ENCODE data around the gene AIFM3. TPM values are rescaled to one million over a fixed set of nuclear protein-coding genes. Genes with fewer than 3 reads are reported as not detected.

AIFM3 gene
- total and polyA plus RNA-seq, 2 donors (not counting 1 experiment from before 2014, with no cell fraction given), result 3.0 to 6.0 TPM

DNA sequence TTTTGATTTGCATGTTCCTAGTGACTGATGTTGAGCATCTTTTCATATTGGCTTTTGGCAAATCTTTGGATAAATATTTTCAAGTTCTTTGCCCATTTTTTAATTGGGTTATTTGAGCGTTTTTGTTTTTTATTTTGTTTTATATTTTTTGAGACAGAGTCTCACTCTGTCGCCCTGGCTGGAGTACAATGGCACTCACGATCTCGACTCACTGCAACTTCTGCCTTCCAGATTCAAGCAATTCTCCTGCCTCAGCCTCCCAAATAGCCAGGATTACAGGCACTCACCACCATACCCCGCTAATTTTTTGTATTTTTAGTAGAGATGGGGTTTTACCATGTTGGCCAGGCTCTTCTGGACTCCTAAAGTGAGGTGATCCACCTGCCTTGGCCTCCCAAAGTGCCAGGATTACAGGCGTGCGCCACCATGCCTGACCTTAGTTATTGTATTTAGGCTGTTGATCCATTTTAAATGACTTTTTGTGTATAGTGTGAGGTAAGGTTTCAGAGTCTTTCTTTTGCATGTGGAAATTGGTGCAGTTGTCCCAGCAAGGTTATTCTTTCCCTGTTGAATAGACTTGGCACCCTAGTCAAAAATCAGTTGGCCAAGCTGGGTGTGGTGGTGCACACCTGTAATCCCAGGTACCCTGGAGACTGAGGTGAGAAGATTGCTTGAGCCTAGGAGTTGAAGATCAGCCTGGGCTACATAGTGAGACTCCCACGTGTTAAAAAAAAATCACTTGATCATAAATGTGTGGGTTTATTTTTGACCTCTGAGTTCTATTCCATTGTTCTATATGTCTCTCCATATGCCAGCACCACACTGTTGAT, 23.7 kb upstream of the AIFM3 start:
- H3K79me2 ChIP-seq (ENCODE audit: control insufficient read depth, insufficient read depth, low read length), result peaks cover 98% of the 10 kb centered on the region
- H3K9me3 Mint-ChIP-seq (ENCODE audit: insufficient read depth), result no peaks in the 10 kb centered on the region
- no peak overlapping the region for H3K27ac Mint-ChIP-seq
- H3K9me3 ChIP-seq (ENCODE audit: control extremely low read depth in 1 of 3, control insufficient read depth in 2 of 3, insufficient read depth in 1 of 3, low read length in 2 of 3), result no peaks in the 10 kb centered on the region
- DNase-seq, result no peak
- CTCF ChIA-PET, result interaction anchor here (0.8 kb wide), 1 partner anchor 16 kb away, joined by 4 read pairs; no protein-coding TSS in a partner anchor
- POLR2A ChIA-PET, result no interaction called here
- no peak overlapping the region for H3K4me3 Mint-ChIP-seq
- TF ChIP-seq EZH2 (IDR thresholded peaks at IDR 0.05; ENCODE audit: borderline replicate concordance, insufficient read depth, low read depth, low read length, poor library complexity, severe bottlenecking) (no peak), CTCF (IDR thresholded peaks at IDR 0.05) (no peak)
- peaks cover 10 to 12% of the 10 kb centered on the region in 2 donors for H3K4me1 ChIP-seq (ENCODE audit: control insufficient read depth in 2 of 2, insufficient read depth in 2 of 2, low read length in 2 of 2)
- no peak overlapping the region for H3K27ac ChIP-seq (ENCODE audit: low read length in 2 of 2)
- no peak for ATAC-seq (ENCODE audit: low read depth)
- intact Hi-C loops (cut with micrococcal nuclease), result no loop called here
- H2AFZ ChIP-seq (ENCODE audit: insufficient read depth, low read depth, low read length, poor library complexity, severe bottlenecking), result no peak overlapping the region
- H3K4me3 ChIP-seq (ENCODE audit: control extremely low read depth in 1 of 5, extremely low read depth in 1 of 5, insufficient read depth in 1 of 5, low read depth in 2 of 5, low read length in 4 of 5), result no peak overlapping the region
- WGBS (ENCODE audit: insufficient coverage), result 100% methylated on average over 2 of the region's 8 CpGs
- H3K4me1 Mint-ChIP-seq, result peaks cover 63% of the 10 kb centered on the region
- peaks cover 93% of the 10 kb centered on the region for H4K20me1 ChIP-seq (ENCODE audit: control insufficient read depth, insufficient read depth, low read length, poor library complexity, severe bottlenecking)
- no peak overlapping the region for H3K4me2 ChIP-seq (replicated peaks; ENCODE audit: low read depth, low read length, poor library complexity, severe bottlenecking)
- H3K9ac ChIP-seq (ENCODE audit: low read length), result no peak overlapping the region
- H3K27me3 ChIP-seq (replicated peaks in 1 of 4; ENCODE audit: control extremely low read depth in 1 of 4, control insufficient read depth in 3 of 4, insufficient read depth in 4 of 4, low read length in 3 of 4), result no peaks in the 10 kb centered on the region
- H3K36me3 ChIP-seq (replicated peaks in 1 of 2; ENCODE audit: control extremely low read depth in 1 of 2, control insufficient read depth in 1 of 2, extremely low read depth in 1 of 2, insufficient read depth in 2 of 2, low read length in 1 of 2), result peaks cover 0 to 8% of the 10 kb centered on the region in 2 experiments
- no peaks in the 10 kb centered on the region for H3K27me3 Mint-ChIP-seq

DNA sequence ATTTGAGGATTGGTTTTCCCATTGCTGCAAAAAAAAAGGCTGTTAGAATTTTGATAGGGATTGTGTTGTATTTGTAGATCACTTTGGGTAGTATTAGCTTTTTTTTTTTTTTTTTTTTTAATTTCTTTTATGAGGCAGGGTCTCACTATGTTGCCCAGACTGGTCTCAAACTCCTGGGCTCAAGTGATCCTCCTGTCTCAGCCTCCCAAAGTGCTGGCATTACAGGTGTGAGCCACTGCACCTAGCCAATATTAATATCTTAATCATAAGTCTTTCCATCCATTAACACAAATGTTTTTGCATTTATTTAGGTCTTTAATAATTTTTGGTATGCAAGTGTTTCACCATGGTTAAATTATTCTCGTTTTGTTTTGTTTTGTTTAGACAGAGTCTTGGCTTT, 23.0 kb upstream of the AIFM3 start:
- CTCF ChIA-PET, result interaction anchor here (0.8 to 1.1 kb wide), 2 partner anchors 13 to 16 kb away, joined by 4 to 5 read pairs; no protein-coding TSS in a partner anchor
- intact Hi-C loops (cut with micrococcal nuclease), result no loop called here
- H3K9ac ChIP-seq (ENCODE audit: low read length), result no peak overlapping the region
- no peaks in the 10 kb centered on the region for H3K9me3 ChIP-seq (ENCODE audit: control extremely low read depth in 1 of 3, control insufficient read depth in 2 of 3, insufficient read depth in 1 of 3, low read length in 2 of 3)
- ATAC-seq (ENCODE audit: low read depth) (no peak), DNase-seq (no peak)
- POLR2A ChIA-PET, result no interaction called here
- peaks cover 57% of the 10 kb centered on the region for H3K4me1 Mint-ChIP-seq
- no peaks in the 10 kb centered on the region for H3K27me3 Mint-ChIP-seq
- no peak overlapping the region for H2AFZ ChIP-seq (ENCODE audit: insufficient read depth, low read depth, low read length, poor library complexity, severe bottlenecking)
- peaks cover 94% of the 10 kb centered on the region for H4K20me1 ChIP-seq (ENCODE audit: control insufficient read depth, insufficient read depth, low read length, poor library complexity, severe bottlenecking)
- H3K27ac ChIP-seq (ENCODE audit: low read length in 2 of 2), result no peak overlapping the region
- H3K27ac Mint-ChIP-seq, result no peak overlapping the region
- H3K4me1 ChIP-seq (ENCODE audit: control insufficient read depth in 2 of 2, insufficient read depth in 2 of 2, low read length in 2 of 2), result peaks cover 10 to 11% of the 10 kb centered on the region in 2 donors
- H3K36me3 ChIP-seq (replicated peaks in 1 of 2; ENCODE audit: control extremely low read depth in 1 of 2, control insufficient read depth in 1 of 2, extremely low read depth in 1 of 2, insufficient read depth in 2 of 2, low read length in 1 of 2), result peaks cover 0 to 12% of the 10 kb centered on the region in 2 experiments
- no peaks in the 10 kb centered on the region for H3K9me3 Mint-ChIP-seq (ENCODE audit: insufficient read depth)
- H3K4me2 ChIP-seq (replicated peaks; ENCODE audit: low read depth, low read length, poor library complexity, severe bottlenecking), result no peak overlapping the region
- no peaks in the 10 kb centered on the region for H3K27me3 ChIP-seq (replicated peaks in 1 of 4; ENCODE audit: control extremely low read depth in 1 of 4, control insufficient read depth in 3 of 4, insufficient read depth in 4 of 4, low read length in 3 of 4)
- TF ChIP-seq EZH2 (IDR thresholded peaks at IDR 0.05; ENCODE audit: borderline replicate concordance, insufficient read depth, low read depth, low read length, poor library complexity, severe bottlenecking) (no peak), CTCF (IDR thresholded peaks at IDR 0.05) (no peak)
- WGBS (ENCODE audit: insufficient coverage), result no CpG with 5 or more reads among the region's 1 CpG
- H3K4me3 Mint-ChIP-seq, result no peak overlapping the region
- H3K4me3 ChIP-seq (ENCODE audit: control extremely low read depth in 1 of 5, extremely low read depth in 1 of 5, insufficient read depth in 1 of 5, low read depth in 2 of 5, low read length in 4 of 5), result no peak overlapping the region
- H3K79me2 ChIP-seq (ENCODE audit: control insufficient read depth, insufficient read depth, low read length), result peaks cover 97% of the 10 kb centered on the region
